ENCODE data around the gene NGRN. TPM values are rescaled to one million over a fixed set of nuclear protein-coding genes. Genes with fewer than 3 reads are reported as not detected.
A peak's percentile ranks its signal among the peaks of the same experiment; 100 is the strongest.

Gene NGRN
- total RNA-seq, 1 donor from 2014 or later: 124 TPM

- peak; percentile 41 for TF ChIP-seq CTCF (IDR thresholded peaks at IDR 0.05; ENCODE audit: insufficient read depth, low read length, poor library complexity, severe bottlenecking)
- DNase-seq (ENCODE audit: low read depth): no peak
- Histone ChIP-seq H3K27me3 (ENCODE audit: control insufficient read depth, insufficient read depth, low read length) (no peaks in the 10 kb centered on the region), H3K4me3 (ENCODE audit: low read depth, low read length) (peak overlapping the region; percentile 75), H3K36me3 (ENCODE audit: control insufficient read depth, insufficient read depth, low read length) (peaks cover 3% of the 10 kb centered on the region)
Observed at GRCh38 chr15:90232941-90233386, 32.5 kb upstream of the NGRN start.

GRCh38 chr15:90233387-90234095 is 31.9 kb upstream of the NGRN start, which contains the start of gene CIB1:
CIB1 (minus strand) TSS chr15:90233941; CDS start chr15:90233885, 56 bp downstream.
- peaks cover 3% of the 10 kb centered on the region for H3K36me3 ChIP-seq (ENCODE audit: control insufficient read depth, insufficient read depth, low read length)
- H3K4me3 ChIP-seq (ENCODE audit: low read depth, low read length): peak within 1 kb of the TSS; percentile 75
- DNase-seq (ENCODE audit: low read depth): peak; percentile 81
- TF ChIP-seq CTCF (IDR thresholded peaks at IDR 0.05; ENCODE audit: insufficient read depth, low read length, poor library complexity, severe bottlenecking): no peak
- no peaks in the 10 kb centered on the region for H3K27me3 ChIP-seq (ENCODE audit: control insufficient read depth, insufficient read depth, low read length)

- H3K4me3 ChIP-seq (ENCODE audit: low read depth, low read length): peak within 1 kb of the TSS; percentile 75
- TF ChIP-seq CTCF (IDR thresholded peaks at IDR 0.05; ENCODE audit: insufficient read depth, low read length, poor library complexity, severe bottlenecking): no peak
- no peaks in the 10 kb centered on the region for H3K27me3 ChIP-seq (ENCODE audit: control insufficient read depth, insufficient read depth, low read length)
- no peak for DNase-seq (ENCODE audit: low read depth)
- peaks cover 3% of the 10 kb centered on the region for H3K36me3 ChIP-seq (ENCODE audit: control insufficient read depth, insufficient read depth, low read length)
Observed at GRCh38 chr15:90234096-90234988, 31.1 kb upstream of the NGRN start, which contains the start of gene GDPGP1. GDPGP1 (plus strand) TSS chr15:90234209; CDS start chr15:90240909, 6,700 bp downstream.

- no peak for TF ChIP-seq CTCF (IDR thresholded peaks at IDR 0.05; ENCODE audit: insufficient read depth, low read length, poor library complexity, severe bottlenecking)
- no peaks in the 10 kb centered on the region for H3K36me3 ChIP-seq (ENCODE audit: control insufficient read depth, insufficient read depth, low read length)
- no peaks in the 10 kb centered on the region for H3K27me3 ChIP-seq (ENCODE audit: control insufficient read depth, insufficient read depth, low read length)
- no peak overlapping the region for H3K4me3 ChIP-seq (ENCODE audit: low read depth, low read length)
- DNase-seq (ENCODE audit: low read depth): no peak
Observed at GRCh38 chr15:90239371-90239770, 26.1 kb upstream of the NGRN start.

GRCh38 chr15:90240856-90241255 is 24.6 kb upstream of the NGRN start:
- Histone ChIP-seq H3K36me3 (ENCODE audit: control insufficient read depth, insufficient read depth, low read length) (no peaks in the 10 kb centered on the region), H3K4me3 (ENCODE audit: low read depth, low read length) (no peak overlapping the region), H3K27me3 (ENCODE audit: control insufficient read depth, insufficient read depth, low read length) (no peaks in the 10 kb centered on the region)
- no peak for TF ChIP-seq CTCF (IDR thresholded peaks at IDR 0.05; ENCODE audit: insufficient read depth, low read length, poor library complexity, severe bottlenecking)
- no peak for DNase-seq (ENCODE audit: low read depth)

Measured in kidney epithelial cell (primary cell).